Measurements from ENCODE around the gene TMA7B. TPM values are rescaled to one million over a fixed set of nuclear protein-coding genes. Genes with fewer than 3 reads are reported as not detected.

TMA7B gene
- total and polyA plus RNA-seq, 2 of the 4 experiments (the other 2 are of a cell fraction): not detected

GRCh38 chr22:39947220-39948216, 12.7 kb upstream of the TMA7B start (continued):
- TF ChIP-seq MAFK (IDR thresholded peaks at IDR 0.05; ENCODE audit: low read depth, low read length): no peak

DNA sequence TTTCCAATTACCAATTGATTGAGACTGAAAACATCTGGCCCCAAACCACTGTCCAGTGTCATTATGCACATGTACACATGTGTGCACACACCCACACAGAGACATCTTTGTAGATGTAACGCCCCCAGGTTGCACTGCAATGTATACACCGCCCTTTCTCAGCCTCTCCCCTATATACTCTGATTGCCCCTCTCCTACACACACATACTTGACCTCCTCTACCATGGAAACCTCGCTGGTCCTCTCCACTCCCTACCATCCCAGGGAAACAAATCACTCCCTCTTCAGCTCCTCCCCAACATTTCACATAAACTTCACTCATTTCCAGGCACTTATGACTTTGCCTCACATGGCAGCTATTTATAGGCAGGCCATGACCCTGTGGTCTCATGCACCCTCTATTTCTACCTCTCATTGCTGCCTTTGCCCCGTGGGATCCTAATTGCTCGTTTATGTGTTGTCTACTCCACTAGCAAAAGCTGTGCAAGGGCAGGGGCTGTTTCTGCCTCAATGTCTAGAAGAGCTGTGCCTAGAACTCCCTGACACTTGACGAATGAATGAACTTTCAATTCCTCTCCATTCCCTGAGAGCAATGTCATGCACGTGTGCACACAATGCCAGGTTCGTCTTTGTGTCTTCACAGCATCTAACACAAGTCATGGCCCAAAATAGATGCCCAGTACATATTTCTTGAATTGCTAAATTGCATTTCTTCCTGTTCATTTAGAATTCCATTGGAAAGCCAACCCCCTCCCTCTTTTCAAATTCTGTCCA, 10.0 kb upstream of the TMA7B start:
- intact Hi-C loops (cut with micrococcal nuclease): no loop called here
- WGBS, 2 experiments (ENCODE audit: extremely low coverage in 2 of 2, insufficient read length in 1 of 2): 67% methylated on average over 7 of the region's 8 CpGs; no CpG with 5 or more reads in 1 of the 2 experiments
- H2BK20ac ChIP-seq (ENCODE audit: low read depth, low read length): no peak overlapping the region

More for the DNA sequence above, 10.0 kb upstream of the TMA7B start:
- H4K20me1 ChIP-seq (ENCODE audit: insufficient read depth, low read length): no peaks in the 10 kb centered on the region
- H3K18ac ChIP-seq (ENCODE audit: low read depth, low read length): no peak overlapping the region
- no peaks in the 10 kb centered on the region for H3K36me3 ChIP-seq (ENCODE audit: control insufficient read depth, insufficient read depth, low read length)
- in situ Hi-C loops (cut with MboI; ENCODE audit: low sequenced_read_pairs) (no loop called here), dilution Hi-C loops (cut with HindIII; ENCODE audit: low sequenced_read_pairs, unreplicated experiment) (no loop called here)
- POLR2A ChIA-PET (ENCODE audit: unreplicated experiment): no interaction called here
- no TSS peak for BruUV-seq (replicated peaks)
- no peak overlapping the region for H4K5ac ChIP-seq (ENCODE audit: low read depth, low read length)
- H3K79me1 ChIP-seq (ENCODE audit: low read depth in 1 of 2, low read length in 2 of 2): no peaks in the 10 kb centered on the region
- no peak overlapping the region for H3K4ac ChIP-seq (ENCODE audit: low read depth, low read length)
- H2BK5ac ChIP-seq (ENCODE audit: low read depth, low read length, poor library complexity, severe bottlenecking): no peak overlapping the region
- TF ChIP-seq MAFK (IDR thresholded peaks at IDR 0.05; ENCODE audit: low read depth, low read length) (no peak), RCOR1 (IDR thresholded peaks at IDR 0.05; ENCODE audit: insufficient replicate concordance, low read length) (no peak), MXI1 (IDR thresholded peaks at IDR 0.05; ENCODE audit: borderline replicate concordance, low read depth, low read length) (no peak), NFE2L2 (IDR thresholded peaks at IDR 0.05; ENCODE audit: low read depth, low read length) (no peak)
- TF ChIP-seq, protein P1, sequence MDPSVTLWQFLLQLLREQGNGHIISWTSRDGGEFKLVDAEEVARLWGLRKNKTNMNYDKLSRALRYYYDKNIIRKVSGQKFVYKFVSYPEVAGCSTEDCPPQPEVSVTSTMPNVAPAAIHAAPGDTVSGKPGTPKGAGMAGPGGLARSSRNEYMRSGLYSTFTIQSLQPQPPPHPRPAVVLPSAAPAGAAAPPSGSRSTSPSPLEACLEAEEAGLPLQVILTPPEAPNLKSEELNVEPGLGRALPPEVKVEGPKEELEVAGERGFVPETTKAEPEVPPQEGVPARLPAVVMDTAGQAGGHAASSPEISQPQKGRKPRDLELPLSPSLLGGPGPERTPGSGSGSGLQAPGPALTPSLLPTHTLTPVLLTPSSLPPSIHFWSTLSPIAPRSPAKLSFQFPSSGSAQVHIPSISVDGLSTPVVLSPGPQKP (IDR thresholded peaks at IDR 0.05; ENCODE audit: borderline replicate concordance, low read depth, low read length): no peak
- no peak overlapping the region for H2BK120ac ChIP-seq (ENCODE audit: low read depth, low read length)
- H3K23ac ChIP-seq (ENCODE audit: low read depth, low read length): no peak overlapping the region
- DNase-seq (no peak), ATAC-seq (ENCODE audit: low read depth) (no peak)
- H3K14ac ChIP-seq (replicated peaks; ENCODE audit: low read depth, low read length): no peak overlapping the region
- H2BK15ac ChIP-seq (ENCODE audit: low read depth, low read length): no peak overlapping the region
- no peak overlapping the region for H3K56ac ChIP-seq (ENCODE audit: extremely low read depth, insufficient read depth, low read length)
- no peak overlapping the region for H3K4me2 ChIP-seq (ENCODE audit: low read depth, low read length)
- H2AK5ac ChIP-seq (ENCODE audit: low read depth, low read length): no peak overlapping the region
- no peaks in the 10 kb centered on the region for H3K9me1 ChIP-seq (ENCODE audit: insufficient read depth, low read length)
- no peak overlapping the region for H2AK9ac ChIP-seq (replicated peaks; ENCODE audit: low read depth, low read length, poor library complexity)
- no peak overlapping the region for H4K8ac ChIP-seq (ENCODE audit: low read depth in 2 of 2, low read length in 2 of 2)
- H2AFZ ChIP-seq (replicated peaks; ENCODE audit: low read length, poor library complexity): no peak overlapping the region
- peaks cover 50% of the 10 kb centered on the region for H3K27me3 ChIP-seq (ENCODE audit: control insufficient read depth, insufficient read depth, low read length)
- CTCF ChIA-PET: no interaction called here
- 0 out of 2 replicates have a peak, but pooled peaks cover 2% of the 10 kb centered on the region for H3K4me1 ChIP-seq (ENCODE audit: control insufficient read depth, insufficient read depth, low read length)
- no peak overlapping the region for H3K9ac ChIP-seq (ENCODE audit: low read depth, low read length)
- no peak overlapping the region for H3K4me3 ChIP-seq (ENCODE audit: insufficient read depth, low read depth, low read length)
- no peaks in the 10 kb centered on the region for H3K9me3 ChIP-seq (ENCODE audit: control insufficient read depth, insufficient read depth, low read length)
- no peak overlapping the region for H4K91ac ChIP-seq (ENCODE audit: insufficient read depth, low read depth, low read length)
- H3K27ac ChIP-seq (ENCODE audit: insufficient read depth, low read length): no peak overlapping the region
